Left kidney (tissue), 2 donors: Measurements from ENCODE around the gene APLF. TPM values are rescaled to one million over a fixed set of nuclear protein-coding genes. Genes with fewer than 3 reads are reported as not detected.
A peak's percentile ranks its signal among the peaks of the same experiment; 100 is the strongest.
"Not testable (repeated sequence)": the region's sequence is repeated elsewhere in the genome, so short reads cannot be mapped to it uniquely, and the experiment has no call there.

Experiments
- DNase-seq: peaks from one replicate; pipeline ENCODE4 v3.0.0-alpha.2; 2013
- polyA plus RNA-seq: library from polyadenylated mRNA; unstranded; fragments of 120-200 nt; gene quantifications from one replicate; pipeline ENCODE4 v1.2.1, GENCODE V29; 2013; ENCODE audit not compliant: insufficient read length

Gene APLF
- polyA plus RNA-seq, 1 donor: 4.8 TPM

DNA sequence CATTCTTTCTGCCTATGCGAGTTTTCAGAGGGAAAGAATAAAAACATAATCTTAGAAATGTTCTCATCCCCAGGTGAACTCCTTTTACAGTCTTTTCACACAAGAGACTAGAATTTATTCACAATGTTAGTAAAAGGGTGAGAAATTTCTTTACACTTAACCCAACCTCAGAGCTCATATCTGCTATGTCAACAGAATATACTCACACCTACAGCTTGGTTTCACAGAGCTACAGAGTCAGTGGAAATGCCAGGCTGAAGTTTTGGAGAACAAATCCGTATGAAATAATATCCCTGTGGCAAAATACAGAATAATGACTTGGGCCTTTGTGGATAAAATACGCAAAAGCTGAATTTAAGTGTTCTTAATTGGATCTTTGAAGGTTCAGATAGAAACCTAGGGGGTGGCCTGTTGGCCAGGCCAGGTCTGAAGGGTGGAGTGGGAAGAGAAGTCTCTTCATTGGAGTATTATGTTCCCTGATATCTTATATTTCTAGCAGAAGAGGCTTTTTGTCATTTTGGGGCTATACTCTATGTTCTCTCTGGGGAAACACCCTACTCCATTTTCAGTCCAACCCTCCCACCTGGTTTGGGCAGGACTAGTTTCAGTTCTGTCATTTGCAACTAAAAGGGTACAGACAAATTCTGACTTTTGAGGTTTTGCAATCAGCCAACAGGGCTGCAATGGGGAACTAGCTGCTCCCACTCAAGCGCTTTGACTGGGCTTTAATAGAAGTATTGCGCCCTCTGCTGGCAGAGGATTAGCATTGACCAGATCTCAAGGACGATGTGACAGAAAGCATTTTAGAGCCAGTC lies 26.0 kb upstream of the APLF start:
- peak; percentile 87 for DNase-seq

GRCh38 chr2:68441994-68442322 lies 25.4 kb upstream of the APLF start:
- no peak for DNase-seq

GRCh38 chr2:68446425-68446824 lies 21.0 kb upstream of the APLF start:
- DNase-seq: not testable (repeated sequence)

DNA sequence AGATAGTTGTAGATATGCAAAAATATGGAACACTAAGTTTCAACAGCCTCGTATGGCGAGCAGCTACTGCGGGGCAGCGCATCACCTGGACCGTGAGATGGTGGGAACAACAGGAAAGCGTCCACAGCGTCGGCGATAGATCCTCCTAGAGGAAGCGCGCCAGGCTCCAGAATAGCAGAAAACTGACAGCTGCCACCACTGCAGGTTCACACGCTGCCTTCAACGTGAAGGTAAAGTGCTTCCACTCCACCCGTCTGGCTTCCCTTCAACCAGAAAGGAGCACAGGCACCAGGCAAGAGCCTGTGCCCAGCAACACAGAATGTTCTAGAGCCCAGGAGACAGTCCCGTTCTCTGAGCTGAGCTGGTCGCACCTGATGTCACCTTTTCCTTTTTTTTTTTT lies 20.3 kb upstream of the APLF start:
- DNase-seq: no peak

- DNase-seq: no peak
Measured at GRCh38 chr2:68448671-68449653, 18.4 kb upstream of the APLF start.

DNA sequence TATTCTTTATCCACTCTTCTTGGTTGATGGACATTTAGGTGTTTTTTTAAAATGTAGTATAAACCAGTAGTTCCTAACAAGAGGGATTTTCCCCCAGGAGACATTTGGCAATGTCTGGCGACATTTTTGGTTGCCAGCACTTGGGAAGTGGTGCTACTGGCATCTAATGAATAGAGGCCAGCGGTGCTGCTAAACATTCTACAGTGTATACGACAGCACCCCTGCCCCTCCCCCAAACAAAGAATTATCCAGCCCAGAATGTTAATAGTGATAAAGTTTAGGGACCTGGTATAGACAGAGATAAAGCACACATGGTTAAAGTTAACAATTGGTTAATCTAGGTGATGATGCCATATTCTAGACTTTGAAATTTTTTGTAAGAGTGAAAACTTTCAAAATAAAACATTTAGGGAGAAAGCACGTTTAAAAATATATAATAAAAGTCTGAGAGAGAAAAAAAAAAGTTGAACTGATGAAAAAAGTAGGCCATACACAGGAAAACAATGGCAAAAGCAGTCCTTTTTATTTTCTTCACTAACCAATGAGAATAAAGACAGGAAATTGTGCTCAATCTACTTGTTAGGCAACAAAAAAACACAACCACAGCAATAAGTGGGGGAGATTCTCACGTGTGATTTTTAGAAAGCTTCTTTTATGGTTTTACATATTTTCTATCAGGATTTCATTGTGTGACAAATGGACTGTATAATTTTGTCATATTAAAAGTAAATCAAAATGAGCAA lies 15.1 kb upstream of the APLF start:
- no peak for DNase-seq

DNA sequence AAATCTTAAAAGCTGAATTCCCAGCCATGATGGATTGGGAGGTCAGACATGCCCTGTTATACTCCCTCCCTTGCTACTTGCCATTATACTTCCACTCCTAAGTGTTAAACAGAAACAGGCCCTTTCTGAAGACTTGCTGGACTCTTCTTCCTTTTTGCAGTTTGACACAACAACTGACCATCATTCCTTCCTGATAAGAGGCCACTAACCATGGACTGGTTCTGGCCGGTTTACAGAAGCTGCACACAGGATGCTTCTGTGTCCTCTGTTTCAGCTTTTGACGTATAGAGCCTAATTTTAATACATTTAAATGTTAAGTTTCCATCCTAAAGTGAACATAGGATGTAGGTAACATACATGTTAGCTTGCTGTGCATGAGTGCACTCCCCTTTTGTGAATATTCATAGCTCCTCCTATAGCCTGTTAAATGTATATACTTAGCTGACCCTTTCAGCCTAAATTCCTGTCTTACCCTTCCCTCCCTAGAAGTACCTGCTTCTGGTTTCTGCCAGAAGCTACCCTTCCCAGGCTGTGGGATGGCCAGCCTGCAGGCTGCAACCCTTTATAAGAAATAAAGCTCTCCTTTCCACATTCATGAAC lies 13.5 kb upstream of the APLF start:
- no peak for DNase-seq

- no peak for DNase-seq
Measured at GRCh38 chr2:68454719-68455118, 12.7 kb upstream of the APLF start.

GRCh38 chr2:68456198-68456597 lies 11.2 kb upstream of the APLF start:
- no peak for DNase-seq

DNA sequence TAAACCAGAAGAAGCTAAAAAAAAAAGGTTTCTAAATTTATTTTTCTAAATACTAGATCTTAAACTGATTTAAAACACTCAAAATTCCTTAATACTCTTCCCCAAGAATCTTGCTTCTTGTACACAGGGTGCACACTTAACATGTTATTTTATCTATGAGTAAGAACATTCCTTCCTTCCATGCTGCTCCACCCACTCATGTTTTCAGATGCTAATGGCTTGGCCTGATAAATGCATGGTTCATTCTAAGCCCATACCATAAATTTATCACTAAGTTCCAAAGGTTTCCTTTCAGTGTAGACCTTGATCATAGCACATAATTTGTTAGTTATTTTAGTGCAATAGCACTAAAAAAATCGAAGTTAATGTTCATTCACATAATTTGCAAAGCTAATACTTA lies 8.4 kb upstream of the APLF start:
- DNase-seq: no peak

GRCh38 chr2:68463287-68463877 lies 4.0 kb upstream of the APLF start:
- DNase-seq: peak; percentile 61

GRCh38 chr2:68464651-68465050 lies 2.7 kb upstream of the APLF start:
- no peak for DNase-seq

DNA sequence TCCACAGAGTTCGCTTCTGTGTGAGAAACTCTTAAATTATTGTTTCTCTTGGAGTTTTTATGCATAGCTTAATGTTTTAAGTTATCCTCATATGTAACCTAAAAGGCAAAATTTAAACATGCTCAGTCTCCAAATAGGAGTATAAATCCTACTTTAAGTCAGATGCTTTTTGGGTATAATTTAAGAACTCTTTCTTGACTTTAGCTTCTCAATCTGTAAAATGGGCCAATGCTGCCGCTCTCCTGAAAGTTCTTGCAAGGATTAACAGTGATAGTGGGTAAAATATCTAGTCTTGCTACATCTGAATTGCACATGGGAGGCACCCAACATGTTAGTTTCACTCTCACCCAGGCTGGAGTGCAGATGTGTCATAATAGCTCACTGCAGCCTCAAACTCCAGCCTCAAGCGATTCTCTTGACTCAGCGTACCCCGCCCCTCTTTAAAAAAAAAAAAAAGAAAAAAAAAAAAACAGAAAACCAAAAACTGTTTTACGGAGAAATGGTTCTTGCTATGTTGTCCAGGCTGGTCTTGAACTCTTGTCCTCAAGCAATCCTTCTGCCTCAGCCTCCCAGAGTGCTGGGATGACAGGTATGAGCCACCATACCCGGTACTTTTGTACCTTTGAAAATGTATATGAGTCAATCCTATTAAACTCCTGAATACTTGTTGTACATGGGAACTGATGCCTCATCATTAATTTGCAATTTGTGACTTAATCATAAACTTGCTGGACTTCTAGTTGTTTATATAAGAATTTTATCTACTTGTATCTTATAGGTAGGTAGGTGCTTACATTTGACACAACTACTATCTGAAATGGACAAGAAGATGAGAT lies 2.1 kb upstream of the APLF start:
- DNase-seq: no peak

DNA sequence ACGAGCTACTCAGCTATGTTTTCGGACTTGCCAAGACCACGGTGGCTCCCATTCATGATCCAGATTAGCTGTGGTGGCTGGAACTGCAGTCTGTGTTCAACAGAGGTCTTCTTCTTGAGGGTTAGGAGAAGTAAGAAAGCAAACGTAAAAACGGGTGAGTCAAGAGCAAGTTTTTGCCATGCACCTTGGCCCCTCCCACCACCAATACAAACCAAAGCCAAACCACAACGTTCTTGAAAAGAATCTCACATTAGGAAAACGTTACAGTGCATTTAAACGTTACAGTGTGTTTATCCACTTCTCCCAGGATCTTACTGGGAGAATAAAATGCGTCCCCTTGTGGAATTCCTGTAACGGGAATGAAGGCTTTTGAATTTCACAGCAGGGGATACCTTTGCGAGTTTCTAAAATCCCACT lies 1.0 kb upstream of the APLF start:
- DNase-seq: peak; percentile 26

DNA sequence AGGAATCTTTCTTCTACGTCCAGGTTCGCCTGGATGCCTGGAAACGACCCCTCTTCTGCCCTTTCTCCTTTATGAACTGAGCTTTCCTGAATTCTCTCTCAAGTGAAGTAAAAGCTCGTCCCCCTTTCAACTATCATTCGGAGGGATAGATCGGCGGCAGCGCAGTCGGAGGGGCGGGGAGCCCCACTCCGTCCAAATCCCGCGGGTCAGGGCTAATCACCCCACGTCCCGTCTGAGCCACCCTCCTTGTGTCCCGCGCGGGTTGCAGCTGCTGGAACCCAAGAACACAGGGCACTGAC lies 658 bp upstream of the APLF start:
- no peak for DNase-seq

DNA sequence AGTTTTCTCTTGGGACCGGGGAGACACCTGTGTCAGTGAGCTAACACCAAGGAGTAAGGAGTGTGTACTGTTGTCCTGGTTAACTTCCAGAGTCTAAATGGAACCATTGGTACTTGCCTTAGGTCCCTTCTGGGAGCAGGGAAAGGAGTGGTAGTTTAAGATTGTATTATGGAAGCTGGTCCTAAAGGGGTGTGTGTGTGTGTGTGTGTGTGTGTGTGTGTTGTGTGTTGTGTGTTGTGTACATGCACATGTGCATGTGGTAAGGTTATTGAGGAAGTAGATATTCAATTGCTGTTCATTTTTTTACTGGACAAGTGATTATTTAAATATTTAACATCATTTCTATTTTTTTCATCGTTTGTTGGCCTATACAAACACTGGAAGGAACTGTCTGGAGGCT lies 1.4 kb downstream of the APLF start:
- no peak for DNase-seq

DNA sequence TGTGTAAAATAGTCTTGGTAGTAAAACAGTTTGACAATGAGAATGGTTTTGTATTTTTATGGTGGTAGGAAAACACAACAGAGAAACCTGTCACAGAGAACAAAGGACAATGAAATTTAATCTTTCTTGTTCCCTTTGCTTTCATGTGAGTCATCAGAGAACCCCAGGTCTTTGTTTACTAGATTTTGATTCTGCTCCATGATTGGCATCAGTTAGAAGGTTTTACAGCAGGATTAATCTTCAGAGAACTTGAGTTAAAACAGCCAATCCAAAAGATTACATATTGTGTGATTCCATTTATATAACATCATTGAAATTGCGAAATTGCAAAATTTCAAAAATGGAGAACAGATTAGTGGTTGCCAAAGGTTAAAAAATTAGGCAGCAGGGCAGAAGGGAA lies 2.5 kb downstream of the APLF start:
- DNase-seq: no peak

DNA sequence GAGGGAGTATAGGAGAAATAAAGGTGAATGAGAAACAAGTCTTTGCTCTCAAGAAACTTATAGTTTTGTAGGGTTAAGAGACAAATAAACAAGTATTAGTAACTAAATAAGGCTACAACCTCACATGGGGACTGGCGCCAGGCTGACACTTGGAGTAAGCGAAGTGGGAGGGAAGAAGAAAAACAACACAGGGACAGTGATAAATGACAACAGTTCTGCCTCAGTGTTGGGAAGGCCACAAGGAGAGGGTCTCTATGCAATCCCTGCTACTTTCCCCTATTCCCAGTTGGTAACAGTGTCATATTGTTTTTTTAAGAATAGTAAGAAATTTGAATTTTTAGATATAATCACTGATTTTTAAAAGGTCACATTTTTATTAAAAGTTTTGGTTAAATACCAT lies 4.0 kb downstream of the APLF start:
- no peak for DNase-seq

DNA sequence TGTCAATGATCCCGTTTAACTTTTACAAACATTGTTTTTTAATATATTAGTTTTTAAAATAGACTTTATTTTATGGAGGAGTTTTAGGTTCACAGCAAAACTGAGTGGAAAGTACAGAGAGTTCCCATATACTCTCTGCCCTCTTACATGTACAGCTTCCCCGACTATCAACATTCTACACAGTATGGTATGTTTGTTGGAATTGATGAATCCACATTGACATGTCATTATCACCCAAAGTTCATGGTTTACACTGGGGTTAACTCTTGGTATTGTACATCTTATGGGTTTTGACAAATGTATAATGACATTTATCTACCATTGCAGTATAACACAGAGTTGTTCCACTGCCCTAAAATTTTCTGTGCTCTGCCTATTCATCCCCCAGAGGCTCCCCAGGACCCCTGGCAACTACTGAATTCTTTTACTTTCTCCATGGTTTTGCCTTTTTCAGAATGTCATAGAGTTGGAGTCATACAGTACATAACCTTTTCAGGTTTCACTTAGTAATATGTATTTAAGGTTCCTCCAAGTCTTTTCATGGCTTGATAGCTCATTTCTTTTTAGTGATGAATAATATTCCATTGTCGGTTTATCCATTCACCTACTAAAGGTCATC lies 5.5 kb downstream of the APLF start:
- no peak for DNase-seq

DNA sequence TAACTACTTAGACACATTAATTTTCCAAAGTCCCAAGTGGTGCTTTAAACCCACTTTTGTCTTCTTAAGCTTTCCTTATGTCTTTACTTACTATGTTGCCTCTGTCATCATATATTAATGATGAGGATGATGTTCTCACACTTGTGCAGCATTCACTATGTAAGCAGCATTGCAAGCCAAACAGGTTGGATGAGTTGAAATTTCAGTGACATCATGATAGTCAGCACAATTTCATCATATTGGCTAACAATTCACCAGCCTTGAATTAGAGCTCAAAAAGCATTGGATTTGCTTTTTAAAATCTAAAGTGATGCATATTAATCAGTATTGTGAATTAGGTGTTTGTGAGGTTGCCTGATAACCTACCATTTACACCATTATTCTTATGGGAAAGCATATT lies 7.7 kb downstream of the APLF start:
- DNase-seq: no peak

- DNase-seq: no peak
Measured at GRCh38 chr2:68475576-68475975, 8.2 kb downstream of the APLF start.
